WTC11 (cell line): Measurements from ENCODE around the gene SCG5.

Experiments used
- ESRRA ChIP-seq: sonication (generic); formaldehyde crosslinking; IDR thresholded peaks from 2 replicates; pipeline ENCODE4 v1.8.1; 2022; ENCODE audit warnings: mild to moderate bottlenecking, missing genetic modification reagents, borderline replicate concordance
- FOXK1 ChIP-seq: sonication (generic); formaldehyde crosslinking; IDR thresholded peaks from 2 replicates; pipeline ENCODE4 v1.8.0; 2022; ENCODE audit warnings: mild to moderate bottlenecking, moderate library complexity, missing genetic modification reagents
- NFATC4 ChIP-seq: fragments of 250-450 bp; sonication (Bioruptor Pico); IDR thresholded peaks from 2 replicates; pipeline ENCODE4 v1.9.0; 2021; ENCODE audit warnings: mild to moderate bottlenecking
- NR1H2 ChIP-seq: sonication (generic); formaldehyde crosslinking; IDR thresholded peaks from 2 replicates; pipeline ENCODE4 v1.9.0; 2021; ENCODE audit warnings: mild to moderate bottlenecking, moderate library complexity, missing genetic modification reagents
- ZBTB21 ChIP-seq: sonication (generic); formaldehyde crosslinking; IDR thresholded peaks from 2 replicates; pipeline ENCODE4 v1.8.1; 2023; ENCODE audit warnings: mild to moderate bottlenecking, missing genetic modification reagents, borderline replicate concordance
- TF ChIP-seq, protein P1 (sequence below): fragments of 200-600 bp; IDR thresholded peaks from 2 replicates; pipeline ENCODE4 v1.8.0; 2022; ENCODE audit warnings: antibody characterized with exemption
- TF ChIP-seq, protein P2 (sequence below): sonication (generic); formaldehyde crosslinking; IDR thresholded peaks from 2 replicates; pipeline ENCODE4 v1.8.1; 2022; ENCODE audit warnings: low read depth, missing genetic modification reagents, borderline replicate concordance
- TF ChIP-seq, protein P3 (sequence below): sonication (generic); formaldehyde crosslinking; IDR thresholded peaks from 2 replicates; pipeline ENCODE4 v1.8.0; 2022; ENCODE audit warnings: mild to moderate bottlenecking, missing genetic modification reagents

DNA sequence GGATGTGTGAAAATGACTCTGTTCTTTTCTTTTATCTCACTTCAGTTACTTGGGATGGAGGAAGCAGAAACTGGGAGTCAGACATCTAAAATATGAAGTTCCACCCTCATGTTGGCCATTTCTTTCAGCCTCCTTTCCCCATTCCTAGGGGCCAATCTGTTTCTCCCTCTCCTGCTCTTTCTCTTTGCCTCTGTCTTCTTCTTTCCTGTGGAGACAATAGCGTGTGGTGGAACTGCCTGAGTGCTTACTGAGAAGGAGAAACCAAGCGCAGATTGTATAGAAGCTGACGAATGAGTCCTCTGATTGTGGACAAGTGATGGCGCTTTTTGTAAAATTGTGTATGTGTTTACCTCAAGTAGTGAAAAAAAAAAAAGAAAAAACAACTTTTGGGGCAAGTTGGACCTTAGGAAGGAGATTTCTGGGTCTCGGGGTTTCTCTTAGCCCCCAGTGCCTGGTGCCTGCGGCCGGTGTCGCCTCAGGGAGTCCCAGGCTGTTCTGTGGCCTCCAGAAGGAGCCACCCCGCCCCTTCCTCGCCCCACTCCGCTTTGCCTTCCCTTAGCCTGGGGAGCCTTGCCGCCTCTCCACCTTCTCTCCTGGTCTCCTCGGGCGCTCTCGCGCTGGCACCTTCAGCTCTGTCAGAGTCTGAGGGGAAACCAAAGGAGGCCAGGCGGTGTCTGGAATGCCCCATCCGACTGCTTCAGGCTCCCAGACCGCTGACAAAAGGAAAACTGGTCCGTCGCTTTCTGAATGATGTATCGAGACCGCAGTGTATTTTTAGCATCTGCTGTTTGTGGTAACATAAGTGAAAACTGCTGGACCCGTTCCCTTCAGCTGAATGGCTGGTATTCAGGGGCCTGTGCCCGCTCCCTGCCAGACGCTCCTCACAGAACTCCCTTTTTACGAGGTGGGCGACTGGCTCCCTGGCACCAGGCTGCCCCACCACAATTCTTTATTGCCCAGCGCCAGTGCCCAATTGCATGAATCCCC, 30.1 kb downstream of the SCG5 start:
- TF ChIP-seq NFATC4 (CRISPR knock-in tag) = no peak
- no peak for TF ChIP-seq ESRRA (CRISPR knock-in tag)
- no peak for TF ChIP-seq NR1H2 (CRISPR knock-in tag)
- TF ChIP-seq FOXK1 (CRISPR knock-in tag) = no peak
- TF ChIP-seq, protein P1, sequence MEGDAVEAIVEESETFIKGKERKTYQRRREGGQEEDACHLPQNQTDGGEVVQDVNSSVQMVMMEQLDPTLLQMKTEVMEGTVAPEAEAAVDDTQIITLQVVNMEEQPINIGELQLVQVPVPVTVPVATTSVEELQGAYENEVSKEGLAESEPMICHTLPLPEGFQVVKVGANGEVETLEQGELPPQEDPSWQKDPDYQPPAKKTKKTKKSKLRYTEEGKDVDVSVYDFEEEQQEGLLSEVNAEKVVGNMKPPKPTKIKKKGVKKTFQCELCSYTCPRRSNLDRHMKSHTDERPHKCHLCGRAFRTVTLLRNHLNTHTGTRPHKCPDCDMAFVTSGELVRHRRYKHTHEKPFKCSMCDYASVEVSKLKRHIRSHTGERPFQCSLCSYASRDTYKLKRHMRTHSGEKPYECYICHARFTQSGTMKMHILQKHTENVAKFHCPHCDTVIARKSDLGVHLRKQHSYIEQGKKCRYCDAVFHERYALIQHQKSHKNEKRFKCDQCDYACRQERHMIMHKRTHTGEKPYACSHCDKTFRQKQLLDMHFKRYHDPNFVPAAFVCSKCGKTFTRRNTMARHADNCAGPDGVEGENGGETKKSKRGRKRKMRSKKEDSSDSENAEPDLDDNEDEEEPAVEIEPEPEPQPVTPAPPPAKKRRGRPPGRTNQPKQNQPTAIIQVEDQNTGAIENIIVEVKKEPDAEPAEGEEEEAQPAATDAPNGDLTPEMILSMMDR = no peak
- no peak for TF ChIP-seq ZBTB21 (CRISPR knock-in tag)
- TF ChIP-seq, protein P2, sequence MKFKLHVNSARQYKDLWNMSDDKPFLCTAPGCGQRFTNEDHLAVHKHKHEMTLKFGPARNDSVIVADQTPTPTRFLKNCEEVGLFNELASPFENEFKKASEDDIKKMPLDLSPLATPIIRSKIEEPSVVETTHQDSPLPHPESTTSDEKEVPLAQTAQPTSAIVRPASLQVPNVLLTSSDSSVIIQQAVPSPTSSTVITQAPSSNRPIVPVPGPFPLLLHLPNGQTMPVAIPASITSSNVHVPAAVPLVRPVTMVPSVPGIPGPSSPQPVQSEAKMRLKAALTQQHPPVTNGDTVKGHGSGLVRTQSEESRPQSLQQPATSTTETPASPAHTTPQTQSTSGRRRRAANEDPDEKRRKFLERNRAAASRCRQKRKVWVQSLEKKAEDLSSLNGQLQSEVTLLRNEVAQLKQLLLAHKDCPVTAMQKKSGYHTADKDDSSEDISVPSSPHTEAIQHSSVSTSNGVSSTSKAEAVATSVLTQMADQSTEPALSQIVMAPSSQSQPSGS (CRISPR knock-in tag) = no peak
- TF ChIP-seq, protein P3, sequence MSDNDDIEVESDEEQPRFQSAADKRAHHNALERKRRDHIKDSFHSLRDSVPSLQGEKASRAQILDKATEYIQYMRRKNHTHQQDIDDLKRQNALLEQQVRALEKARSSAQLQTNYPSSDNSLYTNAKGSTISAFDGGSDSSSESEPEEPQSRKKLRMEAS (CRISPR knock-in tag) = no peak
